HPDE6-E6E7 (cell line): ENCODE results near the gene ADGRB2.

Experiments
- DNase-seq: peaks from one replicate; pipeline ENCODE4 v3.0.0; 2011; ENCODE audit warnings: missing footprints; ENCODE audit errors: extremely low spot score

The ADGRB2 gene

DNA sequence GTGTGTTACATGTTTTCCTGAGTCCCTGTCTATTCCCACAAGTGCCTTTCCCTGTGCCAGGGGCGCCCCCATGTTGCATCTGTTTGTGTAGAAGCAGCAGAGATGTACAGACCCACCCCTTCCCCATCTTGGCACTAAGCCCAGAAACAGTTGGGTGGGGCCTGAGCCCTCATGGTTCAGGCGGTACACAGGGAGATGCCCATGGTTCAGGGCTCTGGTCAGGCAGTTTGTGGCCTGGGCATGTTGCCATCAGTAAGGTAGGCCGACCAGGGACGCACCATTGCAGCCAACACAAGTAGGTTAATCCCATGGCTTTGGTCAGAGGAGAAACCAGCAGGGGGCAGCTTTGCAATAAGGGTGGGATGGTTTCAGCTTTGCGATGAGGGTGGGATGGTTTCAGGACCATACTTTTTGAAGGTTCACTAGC lies 914 bp upstream of the ADGRB2 start:
- no peak for DNase-seq

DNA sequence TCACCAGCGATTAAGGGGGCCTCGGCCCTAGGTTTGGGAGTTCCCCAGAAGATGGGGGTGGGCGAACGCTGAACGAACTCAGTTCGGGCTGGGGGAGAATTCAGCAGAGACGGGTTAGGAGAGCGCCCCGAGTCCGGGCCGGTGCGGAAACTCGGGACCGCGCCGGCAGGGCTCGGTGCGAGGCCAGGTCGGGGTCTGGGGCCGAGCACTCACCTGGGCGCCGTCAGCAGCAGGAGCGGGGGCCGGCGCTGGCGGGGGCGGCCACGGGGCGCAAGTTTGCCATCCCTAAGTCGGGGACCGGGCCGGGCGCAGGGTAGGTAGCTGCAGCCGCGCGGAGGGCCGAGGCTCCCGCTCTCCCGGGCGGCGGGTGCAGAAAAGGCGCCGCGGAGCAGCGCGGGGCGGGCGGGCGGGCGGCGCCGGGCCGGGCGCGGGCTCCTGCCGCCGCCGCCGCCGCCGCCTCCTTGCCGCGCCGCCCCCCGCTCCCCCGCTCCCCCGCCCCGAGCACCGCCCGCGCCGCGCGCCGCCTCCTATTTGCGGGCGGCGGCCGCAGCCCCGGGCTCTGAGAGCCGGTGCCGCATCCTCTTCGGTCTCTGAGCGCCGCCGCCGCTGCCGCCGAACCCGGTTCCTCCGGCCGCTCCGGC lies 349 bp downstream of the ADGRB2 start:
- no peak for DNase-seq

DNA sequence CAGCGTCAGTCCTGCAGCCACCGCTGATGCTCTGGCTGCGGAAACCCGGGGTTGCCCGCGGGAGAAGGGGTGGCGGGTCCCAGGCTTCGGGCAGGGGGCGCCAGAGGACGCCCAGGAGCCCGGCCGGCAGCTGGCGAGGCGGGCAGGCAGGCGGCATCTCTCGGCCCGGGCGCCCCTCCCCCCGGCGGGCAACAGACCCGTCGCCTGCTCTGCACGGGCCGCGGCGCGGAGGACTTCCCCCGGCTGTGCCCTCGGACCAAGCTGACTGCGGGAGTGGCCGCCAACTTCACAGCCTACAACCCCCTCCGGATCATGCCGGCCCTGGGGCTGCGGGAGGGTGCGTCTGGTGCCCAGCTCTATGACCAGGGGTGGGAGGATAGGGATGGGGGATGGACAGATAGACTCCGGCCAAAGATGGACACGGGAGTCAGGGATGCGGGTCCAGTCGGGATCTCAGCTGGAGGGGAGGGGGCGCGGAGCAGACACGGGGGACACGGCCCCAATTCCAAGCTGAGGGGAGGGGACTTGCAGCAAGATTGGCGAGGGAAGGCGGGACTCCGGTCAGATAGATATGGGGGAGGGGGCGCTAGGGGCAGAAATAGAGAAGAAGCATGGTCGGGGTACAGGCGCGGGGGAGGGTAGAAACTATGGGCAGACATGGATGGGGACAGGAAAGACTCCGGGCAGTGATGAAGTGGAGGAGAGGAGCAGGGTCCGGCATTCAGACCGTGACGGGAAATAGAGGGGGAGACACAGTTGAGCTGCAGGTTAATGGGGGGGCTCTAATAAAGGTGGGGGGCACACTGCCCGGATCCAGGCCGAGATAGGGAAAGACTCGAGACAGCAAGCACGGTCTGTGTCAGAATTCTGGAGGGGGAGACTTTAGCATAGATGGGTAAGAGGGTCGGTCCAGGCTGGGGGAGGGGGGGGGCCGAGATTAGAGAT lies 1.1 kb downstream of the ADGRB2 start:
- peak; percentile 78 for DNase-seq

DNA sequence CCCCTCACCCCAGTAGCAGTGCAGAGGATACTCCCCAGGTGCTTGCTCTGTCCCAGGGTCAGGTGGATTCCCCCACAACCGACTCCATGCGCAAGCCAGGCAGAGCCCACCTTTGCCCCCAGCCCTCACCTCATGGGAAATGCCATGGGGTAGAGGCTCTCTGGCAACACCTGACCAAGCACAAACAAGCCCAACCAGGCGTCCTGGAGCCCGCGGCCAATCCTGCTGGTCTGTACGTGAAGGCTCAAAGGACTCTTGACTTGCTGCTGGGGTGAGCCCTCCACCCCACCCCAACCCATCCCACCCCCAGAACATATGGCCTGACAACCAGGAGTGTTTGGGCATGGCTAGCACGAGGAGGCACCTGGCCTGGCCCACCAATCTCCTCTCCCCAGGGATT lies 1.8 kb downstream of the ADGRB2 start:
- DNase-seq = no peak

DNA sequence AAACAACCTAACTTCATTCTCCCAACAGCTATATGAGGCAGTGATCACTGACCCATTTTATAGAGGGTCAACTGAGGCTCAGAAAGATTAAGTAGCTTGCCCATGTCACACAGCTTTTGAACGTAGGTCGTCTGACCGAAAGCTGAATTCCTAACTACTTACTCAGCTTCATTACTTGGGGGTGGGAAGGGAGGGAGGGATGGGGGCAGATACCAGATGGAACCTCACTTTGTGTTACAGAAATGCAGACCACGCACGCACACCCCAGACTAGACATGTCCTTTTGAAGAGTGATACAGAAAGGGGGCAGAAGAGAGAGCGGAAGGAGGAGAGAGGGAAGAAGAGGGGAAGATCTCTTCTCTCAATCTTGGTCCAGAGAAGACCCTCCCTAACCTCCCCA lies 2.3 kb downstream of the ADGRB2 start:
- no peak for DNase-seq

DNA sequence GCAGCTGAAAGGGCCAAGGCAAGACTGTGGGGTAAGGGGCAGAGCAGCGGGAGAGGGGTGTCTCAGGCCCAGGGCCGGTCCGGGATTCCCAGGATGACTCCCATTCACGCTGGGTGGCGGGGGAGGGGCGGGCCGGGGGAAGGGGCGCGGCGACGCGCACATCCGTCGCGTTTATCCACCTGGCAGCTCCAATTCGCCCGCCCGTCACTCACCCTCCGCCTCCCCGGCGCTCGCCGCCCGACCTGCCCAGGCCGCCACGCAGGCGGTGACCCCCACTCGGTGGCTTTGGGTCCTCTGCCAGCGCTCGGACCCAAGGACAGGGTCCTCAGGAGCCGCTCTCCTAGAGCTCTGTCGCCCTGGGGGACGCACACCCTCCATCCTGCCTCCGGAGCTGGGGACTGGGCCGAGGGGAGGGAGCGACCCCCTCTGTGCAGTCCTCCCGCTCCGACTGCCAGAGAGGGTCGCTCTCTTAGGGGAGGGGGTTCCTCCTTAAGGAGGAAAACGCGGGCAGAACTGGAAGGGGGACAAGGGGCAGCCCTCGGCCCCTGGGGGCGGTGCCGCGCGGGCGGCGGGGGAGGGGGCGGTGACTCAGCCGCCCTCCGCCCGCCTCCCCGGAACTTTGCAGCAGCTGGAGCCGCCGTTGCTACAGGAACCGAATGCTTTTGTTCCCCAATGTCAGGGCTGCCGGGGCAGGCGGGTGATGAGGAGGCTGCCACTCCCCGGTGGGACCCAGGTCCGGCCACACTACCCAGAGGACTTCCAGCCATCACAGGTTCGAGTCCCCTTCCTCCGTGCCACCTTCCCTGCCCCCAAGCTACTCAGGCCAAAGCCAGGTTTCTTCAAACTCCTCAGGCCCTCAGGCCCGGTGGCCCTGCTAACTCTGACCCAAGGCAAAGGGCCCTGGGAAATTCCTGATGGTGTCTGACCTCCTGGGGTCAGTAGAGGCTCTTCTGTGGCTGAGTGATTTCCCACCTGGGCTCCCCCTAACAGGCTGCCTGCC lies 3.4 kb downstream of the ADGRB2 start:
- no peak for DNase-seq

DNA sequence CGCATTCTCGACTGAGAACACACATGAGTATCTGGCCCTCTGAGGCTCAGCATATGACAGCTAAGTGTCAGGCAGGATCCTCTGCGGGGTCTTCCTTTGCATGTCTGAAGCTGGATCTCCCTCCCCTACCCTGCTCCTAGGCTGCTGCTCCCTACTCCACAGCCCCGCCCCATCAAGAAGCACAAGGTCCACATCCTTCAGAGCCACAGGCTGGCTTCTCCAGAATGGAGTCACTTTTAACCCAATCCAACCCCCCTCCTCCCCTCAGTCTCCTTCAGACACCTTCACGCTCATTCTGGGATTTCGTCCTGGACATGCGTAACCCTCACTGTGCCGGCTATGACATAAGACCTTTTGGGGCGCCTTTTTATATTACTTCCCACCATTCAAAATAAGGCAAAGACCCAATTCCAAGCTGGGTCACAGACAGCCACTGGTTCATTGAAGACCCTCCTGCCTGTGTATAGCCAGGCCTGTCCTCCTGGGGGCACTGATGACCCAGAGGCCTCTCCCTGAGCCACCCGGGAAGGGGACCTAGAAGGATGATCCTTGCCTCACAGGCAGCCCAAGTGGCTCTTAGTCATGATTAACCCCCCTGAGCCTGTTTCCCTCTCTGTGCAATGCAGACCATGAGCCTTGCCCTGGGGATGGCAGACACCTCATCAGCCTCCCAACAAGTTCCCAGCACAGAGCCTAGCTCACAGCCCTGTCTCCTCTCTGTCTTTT lies 4.7 kb downstream of the ADGRB2 start:
- no peak for DNase-seq

DNA sequence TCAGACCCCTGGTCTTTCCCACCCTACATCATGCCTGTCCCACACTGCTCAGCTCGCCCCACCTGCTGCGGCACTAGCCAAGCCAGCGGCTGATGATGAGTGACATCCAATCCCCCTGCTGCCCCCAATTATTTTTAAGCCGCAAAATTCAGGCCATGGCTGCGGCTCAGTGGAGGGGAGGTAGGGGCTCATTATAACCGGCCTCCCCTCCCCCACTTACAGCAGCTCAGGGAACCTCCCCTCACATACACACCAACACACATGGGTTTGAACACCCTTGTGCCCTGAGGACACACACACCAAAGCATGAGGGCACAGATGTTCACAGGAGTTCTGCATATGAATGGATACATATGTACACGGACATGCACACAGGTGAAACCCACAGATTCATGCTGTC lies 5.3 kb downstream of the ADGRB2 start:
- no peak for DNase-seq

DNA sequence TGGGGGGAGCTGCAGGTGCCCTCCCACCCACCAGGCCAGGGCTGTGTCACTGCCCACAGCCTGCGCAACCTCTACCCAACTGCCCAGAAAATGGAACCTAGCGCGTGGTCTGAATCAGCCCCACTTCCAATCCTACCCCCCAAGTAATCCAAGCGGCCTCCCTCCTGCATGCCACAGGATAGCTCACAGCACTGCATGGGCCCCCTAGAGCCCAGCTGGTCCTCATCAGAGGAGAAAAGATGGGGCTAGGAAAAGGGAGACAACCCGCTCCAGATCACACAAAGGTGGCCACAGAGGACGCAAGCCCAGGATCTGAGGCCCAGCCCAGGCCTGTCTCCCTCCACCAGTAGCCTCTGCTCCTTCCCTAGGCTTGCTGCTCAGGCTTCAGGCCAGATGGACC lies 6.2 kb downstream of the ADGRB2 start:
- DNase-seq = no peak

DNA sequence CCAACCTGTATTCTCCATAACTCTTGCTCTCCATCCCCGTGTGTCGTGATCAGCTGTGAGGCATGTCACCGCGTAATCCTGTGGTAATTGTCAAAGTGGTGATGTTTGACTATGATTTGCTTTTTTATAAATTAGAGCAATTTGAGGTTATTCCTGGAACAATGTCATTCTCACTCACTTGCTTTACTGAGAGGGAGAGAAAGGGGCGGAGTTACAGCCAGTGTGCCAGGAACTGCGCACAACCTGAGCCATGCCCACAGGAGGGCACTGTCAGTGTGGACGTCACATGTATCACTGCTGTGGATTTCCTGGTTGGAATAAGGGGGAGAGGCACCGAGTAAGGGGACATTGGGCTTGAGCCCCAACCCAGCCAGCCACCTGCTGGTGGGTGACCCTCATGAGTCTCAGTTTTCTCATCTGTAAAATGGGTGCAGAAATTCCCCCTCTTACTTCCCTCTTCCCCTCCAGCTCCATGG lies 6.9 kb downstream of the ADGRB2 start:
- DNase-seq = no peak

DNA sequence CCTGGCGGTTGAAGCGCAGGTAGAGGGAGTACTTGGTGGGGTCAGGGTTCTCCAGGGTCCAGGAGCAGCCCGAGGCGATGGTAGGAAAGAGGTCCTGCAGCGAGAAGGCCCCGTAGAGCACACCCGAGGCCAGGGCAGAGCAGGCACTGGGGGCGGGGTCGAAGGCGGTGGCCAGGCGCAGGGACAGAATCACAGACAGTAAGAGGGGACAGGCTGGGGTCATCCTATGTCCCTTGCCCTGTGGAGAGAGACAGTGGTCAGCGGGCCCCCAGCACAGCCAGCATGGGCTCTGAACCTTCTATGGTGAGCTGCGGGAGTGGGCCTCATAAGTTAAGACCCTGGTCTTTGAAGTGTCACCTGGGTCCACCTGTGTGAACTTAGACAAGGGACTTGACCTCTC lies 7.6 kb downstream of the ADGRB2 start:
- no peak for DNase-seq

DNA sequence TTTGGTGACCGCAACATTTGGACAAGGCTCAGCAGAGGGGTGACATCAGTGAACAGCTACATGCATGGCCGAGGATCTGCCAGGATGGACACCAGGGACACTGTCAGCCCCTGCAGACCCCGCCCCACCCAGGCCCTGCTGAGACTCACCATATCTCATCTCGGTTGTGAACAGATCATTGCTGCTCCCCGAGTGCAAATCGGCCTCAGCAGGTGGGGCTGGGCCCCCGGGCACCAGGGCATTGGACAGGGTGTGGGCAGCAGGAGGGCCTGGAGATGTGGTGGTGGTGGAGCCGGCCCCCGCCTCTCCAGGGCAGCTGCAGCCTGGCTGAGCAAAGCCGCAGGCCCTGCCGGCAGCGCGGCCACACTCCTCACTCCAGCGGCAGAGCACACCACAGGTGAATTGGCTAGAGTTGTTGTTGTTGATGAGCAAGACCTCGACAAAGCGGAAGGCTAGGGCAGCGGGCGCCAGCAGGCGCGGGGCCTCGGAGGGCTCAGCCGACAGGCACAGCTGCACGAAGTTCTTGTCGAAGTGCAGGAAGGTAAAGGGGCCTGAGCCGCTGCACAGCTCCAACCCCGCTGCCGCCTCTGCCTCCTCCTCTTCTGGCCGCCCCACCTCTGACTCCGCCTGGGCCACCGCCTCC lies 8.2 kb downstream of the ADGRB2 start:
- no peak for DNase-seq

DNA sequence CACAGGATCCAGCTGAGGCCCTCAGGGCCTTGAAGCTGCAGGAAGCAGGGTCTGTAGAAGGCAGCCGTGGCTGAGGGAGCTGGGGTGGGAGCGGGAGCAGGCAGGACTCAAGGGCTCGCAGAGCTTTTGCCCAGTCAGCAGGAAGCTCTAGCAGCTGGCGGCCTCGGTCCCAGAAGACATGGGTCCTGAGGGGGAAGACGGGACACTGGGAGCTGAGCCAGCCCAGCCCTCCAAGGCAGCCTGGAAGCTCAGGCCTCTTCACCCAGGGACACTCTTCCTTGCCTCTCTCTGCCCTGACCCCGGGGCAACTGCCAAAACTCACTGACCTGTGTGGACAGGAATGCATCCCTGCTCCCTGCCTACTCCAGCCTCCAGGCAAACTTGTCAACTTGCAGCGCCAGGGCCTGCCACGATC lies 8.9 kb downstream of the ADGRB2 start:
- DNase-seq = no peak

DNA sequence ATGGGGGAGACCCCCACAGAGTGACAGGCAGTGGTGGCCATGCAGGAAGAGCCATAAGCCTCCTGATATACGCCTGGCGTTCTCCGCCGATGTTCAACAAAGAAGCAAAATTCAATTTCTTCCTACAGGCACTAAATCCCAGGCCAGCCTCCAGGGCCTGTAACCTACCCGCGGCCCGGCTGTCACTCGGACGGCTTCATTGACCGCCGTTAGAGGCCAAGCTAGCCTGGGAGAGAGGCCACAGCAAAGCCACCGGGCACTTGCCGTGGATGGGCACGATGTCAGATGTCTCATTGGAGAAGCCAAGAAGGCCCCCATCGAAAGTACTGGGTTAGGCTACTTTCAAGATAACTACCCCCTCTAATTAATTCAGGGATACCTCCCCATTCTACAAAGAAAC lies 9.7 kb downstream of the ADGRB2 start:
- DNase-seq = no peak

DNA sequence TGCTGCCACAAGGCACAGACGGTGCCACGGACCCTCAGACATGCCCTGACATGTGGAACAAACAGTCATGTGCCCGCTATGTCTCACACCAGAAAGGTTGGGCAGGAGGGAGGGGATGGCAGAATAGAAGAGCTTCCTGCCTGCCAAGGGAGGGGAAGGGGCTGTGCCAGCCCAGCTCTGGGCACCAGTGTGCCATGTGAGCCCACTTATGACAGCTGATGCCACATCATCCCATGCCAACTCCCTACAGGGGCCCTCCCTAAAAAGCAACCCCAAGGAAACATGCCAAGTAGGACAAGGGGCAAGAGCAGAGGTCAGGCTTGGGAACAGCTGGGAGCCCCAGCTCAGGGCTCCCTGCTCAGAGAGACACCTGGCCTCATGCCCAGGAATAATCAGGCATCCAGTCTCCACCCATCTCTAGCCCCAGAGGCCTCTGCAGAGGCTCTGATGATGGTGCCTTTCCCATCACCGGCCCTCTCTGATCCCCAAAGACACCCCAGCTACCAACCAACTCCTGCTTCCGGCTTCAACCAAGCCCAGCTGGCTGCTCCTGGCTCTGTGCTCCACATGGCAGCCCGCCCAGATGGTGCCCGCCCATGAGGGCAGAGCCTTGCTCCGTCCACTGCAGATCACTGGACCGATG lies 10.3 kb downstream of the ADGRB2 start:
- DNase-seq = no peak

DNA sequence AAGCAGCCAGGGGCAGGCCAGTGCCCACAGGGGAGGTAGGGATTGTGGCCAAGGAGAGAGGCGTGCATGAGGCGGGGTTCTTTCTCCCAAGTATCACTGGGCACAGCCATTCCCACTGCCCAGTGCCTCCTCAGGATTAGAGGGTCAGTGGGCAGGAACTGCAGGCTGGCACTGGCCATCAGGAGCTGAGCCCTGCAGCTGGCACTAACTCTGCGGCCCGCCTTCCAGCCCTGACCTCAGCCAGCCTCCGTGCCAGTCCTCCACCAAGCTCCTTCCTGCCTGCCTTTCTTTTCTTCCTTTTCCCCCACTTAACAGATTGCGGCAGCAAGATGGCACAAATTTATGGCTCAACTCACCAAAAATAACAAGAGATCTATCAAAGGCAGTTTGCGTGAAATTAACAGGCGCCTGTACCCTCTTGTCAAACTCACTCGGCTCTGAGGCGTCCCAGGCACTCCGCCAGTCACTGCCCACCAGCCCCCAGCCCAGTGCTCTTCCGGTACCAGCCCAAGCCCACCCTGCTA lies 11.1 kb downstream of the ADGRB2 start:
- DNase-seq = no peak

DNA sequence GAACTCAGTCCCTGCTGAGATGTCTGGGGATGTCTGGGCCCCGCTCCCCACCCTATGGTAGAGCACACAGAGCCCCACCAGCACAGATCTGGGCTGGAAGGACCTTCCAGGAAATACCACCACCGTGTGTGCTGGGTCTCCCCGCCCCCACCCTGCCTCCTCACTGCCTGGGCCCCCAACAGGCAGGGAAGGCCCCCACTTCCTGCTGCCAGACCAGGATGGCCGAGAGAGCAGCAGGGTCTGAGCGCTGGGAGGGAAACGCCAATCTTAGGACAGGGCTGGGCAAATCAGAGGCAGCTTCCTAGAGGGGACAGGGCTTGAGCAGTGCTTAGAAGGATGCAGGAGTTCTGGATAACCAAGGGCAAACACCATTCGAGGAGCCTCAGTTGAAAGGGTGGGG lies 11.9 kb downstream of the ADGRB2 start:
- no peak for DNase-seq

DNA sequence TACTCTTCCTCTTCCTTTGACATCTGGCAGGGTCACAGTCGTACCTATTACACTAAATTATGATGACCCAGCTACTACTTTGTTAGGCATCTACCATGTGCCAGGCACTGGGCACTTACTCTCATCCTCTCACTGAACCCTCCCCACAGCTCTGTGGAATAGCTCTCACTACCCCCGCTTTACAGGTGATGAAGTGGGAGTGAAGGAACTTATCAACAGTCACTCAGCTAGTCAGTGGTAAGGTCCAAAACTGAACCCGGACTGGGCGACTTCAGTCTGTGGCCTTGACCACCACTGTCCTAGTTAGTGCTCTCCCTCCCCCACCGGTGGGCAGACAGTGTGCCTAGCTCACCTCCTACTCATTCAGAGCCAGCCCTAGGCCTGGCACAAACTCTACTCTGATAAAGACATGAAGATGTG lies 12.3 kb downstream of the ADGRB2 start:
- DNase-seq = no peak

DNA sequence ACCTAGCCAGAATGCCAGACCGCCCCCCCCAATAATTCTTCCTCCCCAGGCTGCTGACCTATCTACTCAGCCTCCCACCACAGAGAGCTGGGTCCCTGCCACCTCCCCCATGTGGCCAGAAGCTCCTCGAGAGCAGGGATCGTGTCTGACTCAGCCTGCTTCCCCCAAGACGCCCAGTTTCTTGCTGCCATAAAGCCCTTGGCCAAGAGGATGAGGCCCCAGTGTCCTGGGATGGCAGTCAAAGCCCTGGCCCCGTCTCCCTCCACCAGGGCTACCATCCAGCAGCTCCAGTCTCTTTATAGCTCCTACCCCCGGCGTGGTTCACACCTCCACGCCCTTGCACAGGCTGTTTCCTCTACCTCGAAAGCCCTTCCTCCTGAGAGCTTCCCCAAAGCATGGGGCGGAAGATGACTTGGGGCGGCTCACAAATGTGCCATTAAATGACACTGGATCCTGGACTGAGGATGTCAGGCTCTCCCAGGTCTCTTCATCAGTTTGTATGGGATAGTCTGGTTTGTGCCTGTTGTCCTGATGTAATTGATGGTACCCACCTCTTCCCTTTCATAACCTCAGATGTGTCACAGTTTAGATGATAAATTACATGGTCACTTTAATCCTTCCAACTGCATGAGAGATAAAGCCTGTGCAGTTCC lies 13.2 kb downstream of the ADGRB2 start:
- no peak for DNase-seq
